ENCODE results near the gene CLUH.
"Not testable (repeated sequence)": the region's sequence is repeated elsewhere in the genome, so short reads cannot be mapped to it uniquely, and the experiment has no call there.

CLUH gene

GRCh38 chr17:2680961-2681360, 30.6 kb downstream of the CLUH start:
- Histone ChIP-seq H3K27ac (ENCODE audit: poor library complexity, severe bottlenecking) (no peak overlapping the region), H3K4me3 (ENCODE audit: severe bottlenecking) (no peak overlapping the region), H3K36me3 (ENCODE audit: low read depth) (peaks cover 81% of the 10 kb centered on the region), H3K27me3 (ENCODE audit: insufficient read depth, poor library complexity, severe bottlenecking) (no peaks in the 10 kb centered on the region), H3K4me1 (ENCODE audit: insufficient read depth, poor library complexity, severe bottlenecking) (no peaks in the 10 kb centered on the region), H3K9me3 (ENCODE audit: severe bottlenecking) (no peaks in the 10 kb centered on the region)
- DNase-seq (ENCODE audit: low spot score) (no peak), ATAC-seq (ENCODE audit: low read depth) (no peak)
- TF ChIP-seq CTCF (IDR thresholded peaks at IDR 0.05; ENCODE audit: poor library complexity, severe bottlenecking): no peak

GRCh38 chr17:2679247-2679646, 32.3 kb downstream of the CLUH start:
- not testable (repeated sequence) for H3K27me3 ChIP-seq (ENCODE audit: insufficient read depth, poor library complexity, severe bottlenecking); H3K27ac ChIP-seq (ENCODE audit: poor library complexity, severe bottlenecking); H3K4me1 ChIP-seq (ENCODE audit: insufficient read depth, poor library complexity, severe bottlenecking); DNase-seq (ENCODE audit: low spot score); ATAC-seq (ENCODE audit: low read depth); H3K9me3 ChIP-seq (ENCODE audit: severe bottlenecking); H3K4me3 ChIP-seq (ENCODE audit: severe bottlenecking)
- H3K36me3 ChIP-seq (ENCODE audit: low read depth): peaks cover 97% of the 10 kb centered on the region

- Histone ChIP-seq H3K4me1 (ENCODE audit: insufficient read depth, poor library complexity, severe bottlenecking) (no peaks in the 10 kb centered on the region), H3K4me3 (ENCODE audit: severe bottlenecking) (no peak overlapping the region), H3K27me3 (ENCODE audit: insufficient read depth, poor library complexity, severe bottlenecking) (no peaks in the 10 kb centered on the region), H3K27ac (ENCODE audit: poor library complexity, severe bottlenecking) (no peak overlapping the region), H3K36me3 (ENCODE audit: low read depth) (peaks cover 98% of the 10 kb centered on the region), H3K9me3 (ENCODE audit: severe bottlenecking) (no peaks in the 10 kb centered on the region)
- DNase-seq (ENCODE audit: low spot score) (no peak), ATAC-seq (ENCODE audit: low read depth) (no peak)
- TF ChIP-seq CTCF (IDR thresholded peaks at IDR 0.05; ENCODE audit: poor library complexity, severe bottlenecking): no peak
Observed at GRCh38 chr17:2672026-2672425, 39.5 kb downstream of the CLUH start.

- not testable (repeated sequence) for H3K27me3 ChIP-seq (ENCODE audit: insufficient read depth, poor library complexity, severe bottlenecking); H3K27ac ChIP-seq (ENCODE audit: poor library complexity, severe bottlenecking); ATAC-seq (ENCODE audit: low read depth); DNase-seq (ENCODE audit: low spot score); H3K4me1 ChIP-seq (ENCODE audit: insufficient read depth, poor library complexity, severe bottlenecking); H3K9me3 ChIP-seq (ENCODE audit: severe bottlenecking); H3K4me3 ChIP-seq (ENCODE audit: severe bottlenecking)
- H3K36me3 ChIP-seq (ENCODE audit: low read depth): peaks cover 38% of the 10 kb centered on the region
Observed at GRCh38 chr17:2660410-2660809, 51.2 kb downstream of the CLUH start.

- Histone ChIP-seq H3K36me3 (ENCODE audit: low read depth) (peaks cover 32% of the 10 kb centered on the region), H3K27ac (ENCODE audit: poor library complexity, severe bottlenecking) (peak overlapping the region; percentile 5)
- not testable (repeated sequence) for H3K9me3 ChIP-seq (ENCODE audit: severe bottlenecking); H3K27me3 ChIP-seq (ENCODE audit: insufficient read depth, poor library complexity, severe bottlenecking); H3K4me3 ChIP-seq (ENCODE audit: severe bottlenecking); DNase-seq (ENCODE audit: low spot score); H3K4me1 ChIP-seq (ENCODE audit: insufficient read depth, poor library complexity, severe bottlenecking)
- peak; percentile 38; the same call in 1 of the 3 replicates for ATAC-seq (ENCODE audit: low read depth)
Observed at GRCh38 chr17:2659337-2659736, 52.2 kb downstream of the CLUH start.

GRCh38 chr17:2656283-2656682, 55.3 kb downstream of the CLUH start:
- peaks cover 40% of the 10 kb centered on the region for H3K36me3 ChIP-seq (ENCODE audit: low read depth)
- H3K4me1 ChIP-seq (ENCODE audit: insufficient read depth, poor library complexity, severe bottlenecking): no peaks in the 10 kb centered on the region
- no peak for DNase-seq (ENCODE audit: low spot score)
- H3K9me3 ChIP-seq (ENCODE audit: severe bottlenecking): no peaks in the 10 kb centered on the region
- TF ChIP-seq CTCF (IDR thresholded peaks at IDR 0.05; ENCODE audit: poor library complexity, severe bottlenecking): no peak
- no peak for ATAC-seq (ENCODE audit: low read depth)
- H3K4me3 ChIP-seq (ENCODE audit: severe bottlenecking): no peak overlapping the region
- no peak overlapping the region for H3K27ac ChIP-seq (ENCODE audit: poor library complexity, severe bottlenecking)
- no peaks in the 10 kb centered on the region for H3K27me3 ChIP-seq (ENCODE audit: insufficient read depth, poor library complexity, severe bottlenecking)

All from RWPE2 (cell line).